Uterus (tissue), 2 donors: ENCODE measurements around the gene INSYN2B.

ENCODE experiments used
- CTCF ChIP-seq, 4 experiments: fragments of 200-600 bp in 2 of 4; fragments of 450-650 bp in 2 of 4; sonication (generic) in 2 of 4; IDR thresholded peaks; one replicate each; pipeline ENCODE4 v1.5.1; 2016 to 2019; ENCODE audit warnings: antibody characterized with exemption in 4 of 4, mild to moderate bottlenecking in 2 of 4, moderate library complexity in 1 of 4
- POLR2A ChIP-seq, 2 donors: fragments of 450-650 bp; IDR thresholded peaks; one replicate each; pipeline ENCODE4 v1.6.1; 2016; ENCODE audit warnings: antibody characterized with exemption in 2 of 2, mild to moderate bottlenecking in 1 of 2, moderate library complexity in 1 of 2

GRCh38 chr5:169848792-169849191 lies 131.5 kb downstream of the INSYN2B start:
- no peak for TF ChIP-seq POLR2A (IDR thresholded peaks at IDR 0.05)
- TF ChIP-seq CTCF (IDR thresholded peaks at IDR 0.05): no peak
